GM18511 (cell line): ENCODE measurements around the gene CTH.
"Not testable (repeated sequence)": the region's sequence is repeated elsewhere in the genome, so short reads cannot be mapped to it uniquely, and the experiment has no call there.

Experiments
- ATAC-seq: cut with Tn5 transposase; IDR thresholded peaks from one replicate; pipeline ENCODE4 v1.9.1; 2021; ENCODE audit warnings: mild to moderate bottlenecking, moderate library complexity; ENCODE audit not compliant: unreplicated experiment

CTH gene

GRCh38 chr1:70405780-70406416 is 5.2 kb upstream of the CTH start:
- ATAC-seq = no peak

GRCh38 chr1:70409136-70409535 is 1.9 kb upstream of the CTH start:
- no peak for ATAC-seq

- ATAC-seq = peak; percentile 15
Observed at GRCh38 chr1:70411360-70411844, 334 bp downstream of the CTH start.

GRCh38 chr1:70415882-70416281 is 4.8 kb downstream of the CTH start:
- ATAC-seq = no peak

GRCh38 chr1:70418973-70419734 is 8.1 kb downstream of the CTH start:
- not testable (repeated sequence) for ATAC-seq

- no peak for ATAC-seq
Observed at GRCh38 chr1:70420320-70420719, 9.3 kb downstream of the CTH start.

- ATAC-seq = no peak
Observed at GRCh38 chr1:70426154-70427131, 15.4 kb downstream of the CTH start.

- no peak for ATAC-seq
Observed at GRCh38 chr1:70427976-70428375, 16.9 kb downstream of the CTH start.

GRCh38 chr1:70429219-70429618 is 18.2 kb downstream of the CTH start:
- ATAC-seq = no peak

GRCh38 chr1:70429757-70430156 is 18.7 kb downstream of the CTH start:
- ATAC-seq = no peak

- no peak for ATAC-seq
Observed at GRCh38 chr1:70431317-70431716, 20.2 kb downstream of the CTH start.

GRCh38 chr1:70431874-70432273 is 20.8 kb downstream of the CTH start:
- no peak for ATAC-seq

GRCh38 chr1:70434253-70434859 is 23.3 kb downstream of the CTH start:
- ATAC-seq = no peak

- no peak for ATAC-seq
Observed at GRCh38 chr1:70436622-70437251, 25.7 kb downstream of the CTH start.

- no peak for ATAC-seq
Observed at GRCh38 chr1:70438529-70438928, 27.5 kb downstream of the CTH start.

- no peak for ATAC-seq
Observed at GRCh38 chr1:70440642-70441391, 29.7 kb downstream of the CTH start.

GRCh38 chr1:70441392-70442035 is 30.4 kb downstream of the CTH start:
- no peak for ATAC-seq

GRCh38 chr1:70442490-70442889 is 31.4 kb downstream of the CTH start:
- no peak for ATAC-seq

GRCh38 chr1:70443739-70444138 is 32.7 kb downstream of the CTH start:
- ATAC-seq = no peak
